Measurements from ENCODE around the gene BCCIP.

Gene BCCIP

GRCh38 chr10:125844751-125845221 lies 21.4 kb downstream of the BCCIP start:
- DNase-seq (ENCODE audit: low read depth): no peak

DNA sequence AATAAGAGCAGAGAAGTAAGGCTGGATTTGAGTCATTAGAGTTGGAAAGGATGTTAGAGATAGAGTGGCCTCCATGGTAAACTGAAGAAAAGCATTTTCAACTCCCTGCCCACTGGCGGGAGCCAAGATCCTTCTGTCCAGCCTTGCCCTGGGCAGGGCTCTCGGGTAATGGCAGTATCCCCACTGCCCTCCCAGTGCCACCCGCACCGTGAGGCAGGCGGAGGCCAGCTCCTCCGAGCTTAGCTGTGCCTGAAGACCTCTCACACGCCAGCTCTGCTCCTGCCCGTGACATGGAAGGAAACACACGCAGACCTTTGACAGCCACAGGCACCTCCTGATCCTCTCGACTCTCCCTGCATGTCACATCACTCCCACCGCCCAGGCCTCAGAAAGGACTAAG lies 22.3 kb downstream of the BCCIP start:
- DNase-seq (ENCODE audit: low read depth): no peak

- no peak for DNase-seq (ENCODE audit: low read depth)
These were observed 23.5 kb downstream of the BCCIP start for GRCh38 chr10:125846894-125847293.

DNA sequence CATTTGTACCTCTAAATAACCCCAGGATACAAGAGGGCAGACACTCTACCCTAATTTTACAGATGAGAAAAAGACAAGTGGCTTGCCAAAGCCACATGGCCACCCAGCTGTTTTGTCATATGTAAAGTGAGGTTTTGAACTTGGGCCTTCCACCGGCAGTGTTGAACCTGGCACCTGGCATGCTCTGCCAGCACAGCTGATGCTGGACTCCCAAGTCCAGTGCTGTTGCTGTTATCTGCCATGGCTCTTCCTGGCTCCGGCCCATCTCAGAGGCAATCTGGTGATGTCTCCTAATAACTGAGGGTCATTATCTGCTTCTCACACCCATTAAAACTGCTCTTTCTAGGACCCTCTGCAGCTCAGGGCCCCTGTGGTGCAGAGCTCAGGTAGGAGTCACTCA lies 25.0 kb downstream of the BCCIP start:
- no peak for DNase-seq (ENCODE audit: low read depth)

GRCh38 chr10:125848857-125849256 lies 25.5 kb downstream of the BCCIP start:
- DNase-seq (ENCODE audit: low read depth): no peak

- DNase-seq (ENCODE audit: low read depth): no peak
These were observed 26.1 kb downstream of the BCCIP start for GRCh38 chr10:125849448-125849847.

DNA sequence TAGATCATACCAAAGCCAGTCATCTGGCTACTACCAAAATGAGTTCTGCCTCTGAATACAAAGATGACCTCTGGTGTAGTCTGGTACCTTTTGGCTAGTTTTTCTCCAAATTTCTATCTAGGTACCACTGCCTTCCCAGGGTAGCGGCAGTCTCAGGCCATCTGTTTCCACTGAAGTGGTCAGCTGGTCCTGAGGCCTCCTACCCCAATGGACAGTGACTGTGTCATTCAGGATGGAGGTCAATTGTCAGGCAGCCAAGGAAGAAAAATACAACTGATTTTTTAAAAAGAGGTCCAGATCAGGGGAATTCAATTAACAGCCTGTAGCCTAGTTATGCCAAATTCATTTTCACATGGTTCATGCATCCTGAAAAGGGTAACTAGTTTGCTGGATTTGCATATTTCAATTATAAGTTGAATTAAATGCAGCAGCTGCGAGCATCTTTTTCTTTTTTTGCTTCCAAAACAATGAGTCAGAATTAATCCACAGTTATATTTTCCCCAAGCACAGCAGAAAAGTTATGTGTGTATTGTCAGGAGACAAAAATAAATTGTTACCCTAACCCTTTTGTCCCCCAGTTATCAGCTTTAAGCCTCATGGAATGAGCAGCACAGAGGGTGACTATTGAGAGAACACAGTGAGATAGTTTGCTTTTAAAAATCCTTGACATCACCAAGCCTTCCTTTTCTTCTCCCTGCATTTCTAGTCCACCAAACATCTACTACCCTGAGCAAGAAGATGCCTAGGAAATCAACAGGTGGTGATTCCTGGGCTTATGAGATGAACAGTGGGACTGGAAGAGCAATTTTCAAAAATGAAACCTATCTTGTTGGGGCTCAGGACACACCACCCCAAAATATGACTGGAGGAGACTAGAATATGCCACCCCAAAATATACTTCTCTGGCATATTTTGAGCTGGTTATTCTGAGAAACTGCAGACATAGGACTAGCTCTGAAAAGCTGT lies 27.7 kb downstream of the BCCIP start:
- DNase-seq (ENCODE audit: low read depth): no peak

GRCh38 chr10:125852487-125852886 lies 29.1 kb downstream of the BCCIP start:
- DNase-seq (ENCODE audit: low read depth): no peak

- DNase-seq (ENCODE audit: low read depth): no peak
These were observed 33.9 kb downstream of the BCCIP start for GRCh38 chr10:125857185-125857760.

- DNase-seq (ENCODE audit: low read depth): no peak
These were observed 35.9 kb downstream of the BCCIP start for GRCh38 chr10:125859128-125859817.

- DNase-seq (ENCODE audit: low read depth): no peak
These were observed 41.8 kb downstream of the BCCIP start for GRCh38 chr10:125865120-125865519.

GRCh38 chr10:125866421-125867029 lies 43.2 kb downstream of the BCCIP start:
- DNase-seq (ENCODE audit: low read depth): no peak

GRCh38 chr10:125868372-125868975 lies 45.1 kb downstream of the BCCIP start:
- DNase-seq (ENCODE audit: low read depth): no peak

DNA sequence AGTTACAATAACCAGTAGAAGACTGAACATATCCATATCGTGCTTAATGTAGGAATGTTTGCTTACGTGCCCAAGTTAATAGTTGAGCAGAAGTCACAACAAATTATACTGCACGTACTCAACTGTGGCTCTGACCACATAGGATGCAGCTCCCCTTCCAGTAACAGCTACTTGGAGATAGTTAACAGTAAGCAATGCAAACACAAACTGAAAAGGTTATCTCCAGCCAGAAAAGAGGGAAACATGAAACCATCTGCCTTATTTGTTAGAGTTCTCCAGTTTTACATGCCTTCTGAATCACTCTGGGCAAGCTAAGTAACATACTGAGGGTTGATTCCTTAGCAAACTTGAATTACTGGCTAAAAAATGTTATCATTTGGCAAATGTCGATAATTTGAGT lies 48.0 kb downstream of the BCCIP start:
- DNase-seq (ENCODE audit: low read depth): no peak

DNA sequence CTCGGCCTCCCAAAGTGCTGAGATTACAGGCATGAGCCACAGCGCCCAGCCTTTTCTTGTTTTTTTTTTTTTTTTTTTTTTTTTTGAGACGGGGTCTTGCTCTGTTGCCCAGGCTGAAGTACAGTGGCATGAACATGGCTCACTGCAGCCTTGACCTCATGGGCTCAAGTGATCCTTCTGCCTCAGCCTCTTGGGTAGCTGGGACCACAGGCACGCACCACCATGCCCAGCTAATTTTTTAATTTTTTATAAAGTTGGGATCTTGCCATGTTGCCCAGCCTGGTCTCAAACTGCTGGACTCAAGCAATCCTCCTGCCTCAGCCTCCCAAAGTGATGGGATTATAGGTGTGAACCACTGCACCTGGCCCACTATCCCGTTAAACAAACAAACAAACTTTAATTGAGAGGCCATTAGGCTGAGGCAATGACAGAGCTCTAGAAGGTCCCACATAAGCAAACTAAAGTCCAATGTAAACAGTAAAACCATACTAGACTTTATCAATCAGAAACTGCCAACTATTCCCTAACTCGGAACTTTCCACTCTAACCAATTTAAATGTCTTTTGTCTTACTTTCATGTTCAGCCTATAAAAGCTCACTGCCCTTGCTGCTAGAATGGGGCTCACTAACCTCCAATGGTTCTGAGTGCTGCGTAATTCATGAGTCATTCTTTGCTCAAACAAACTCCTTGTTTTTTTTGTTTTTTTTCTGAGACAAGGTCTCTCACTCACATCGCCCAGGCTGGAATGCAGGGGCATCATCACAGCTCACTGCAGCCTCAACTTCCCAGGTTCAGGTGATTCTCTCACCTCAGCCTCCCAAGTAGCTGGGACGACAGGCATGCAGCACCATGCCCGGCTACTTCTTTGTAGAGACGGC lies 55.9 kb downstream of the BCCIP start:
- DNase-seq (ENCODE audit: low read depth): no peak

- no peak for DNase-seq (ENCODE audit: low read depth)
These were observed 57.4 kb downstream of the BCCIP start for GRCh38 chr10:125880719-125881118.

DNA sequence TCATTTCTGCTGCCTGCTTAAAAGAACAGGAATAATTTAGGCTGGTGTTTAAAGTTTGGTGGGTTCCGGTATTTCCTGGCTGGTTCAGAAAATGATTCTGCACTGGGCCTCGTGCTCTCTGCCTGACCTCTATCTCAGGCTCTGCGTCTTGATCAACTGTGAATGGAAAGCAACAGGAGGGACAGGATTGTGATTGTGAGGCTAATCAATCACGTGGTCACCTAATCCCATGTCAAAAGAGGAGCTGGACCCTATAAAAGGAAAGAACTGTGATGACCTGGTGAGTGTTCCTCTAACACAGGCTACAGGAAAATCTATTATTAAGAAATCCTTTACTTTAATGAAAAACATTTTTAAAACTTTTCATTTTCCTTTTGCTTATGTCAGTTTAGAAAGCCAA lies 57.8 kb downstream of the BCCIP start, which contains the start of gene DHX32:
Gene DHX32, minus strand, starts transcription at position 101 of the 400 bp plus-strand sequence. CDS start 468 bp downstream, outside the sequence.
- no peak for DNase-seq (ENCODE audit: low read depth)

GRCh38 chr10:125882596-125882995 lies 59.2 kb downstream of the BCCIP start:
- no peak for DNase-seq (ENCODE audit: low read depth)

GRCh38 chr10:125883211-125883610 lies 59.9 kb downstream of the BCCIP start:
- DNase-seq (ENCODE audit: low read depth): no peak

Measured in activated T-helper 1 cell treated with Interleukin-2 at 50 U/mL for 16 hours (primary cell).